ENCODE measurements around the gene MTPN. TPM values are rescaled to one million over a fixed set of nuclear protein-coding genes. Genes with fewer than 3 reads are reported as not detected.

The MTPN gene
- total and polyA plus RNA-seq, 10 of the 15 experiments (the other 5 are each of a cell fraction or from before 2014, with no cell fraction given): 38.7 to 146 (median 85.4) TPM

DNA sequence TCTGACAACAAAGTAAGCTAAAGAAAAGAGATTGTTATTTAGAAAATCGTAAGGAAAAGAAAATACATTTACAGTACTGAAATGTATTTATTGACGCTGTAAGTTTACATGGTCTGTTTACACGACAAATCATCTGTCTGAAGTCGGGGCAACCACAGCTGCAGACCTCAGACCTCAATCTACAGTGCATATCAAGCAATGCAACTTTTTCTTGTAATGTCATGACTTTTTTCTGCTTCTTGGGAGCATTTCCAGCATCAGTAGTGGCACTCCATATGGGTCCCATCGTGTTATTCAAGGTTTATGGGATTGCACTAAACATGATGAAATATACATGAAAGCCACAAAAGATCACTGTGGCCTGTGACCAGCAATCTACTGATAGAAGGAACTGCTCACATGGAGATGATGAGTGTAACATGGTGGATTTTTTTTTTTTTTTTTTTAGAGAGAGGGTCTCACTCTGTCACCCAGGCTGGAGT lies 77.1 kb downstream of the MTPN start (continued):
- TF ChIP-seq RCOR1 (conservative IDR thresholded peaks at IDR 0.05; ENCODE audit: low read depth, low read length) (no peak), HDAC2 (IDR thresholded peaks at IDR 0.05) (no peak), POLR2AphosphoS5 (IDR thresholded peaks at IDR 0.05; ENCODE audit: low read length) (no peak), KAT2A (conservative IDR thresholded peaks at IDR 0.05; ENCODE audit: control insufficient read depth, low read depth, low read length) (no peak)

DNA sequence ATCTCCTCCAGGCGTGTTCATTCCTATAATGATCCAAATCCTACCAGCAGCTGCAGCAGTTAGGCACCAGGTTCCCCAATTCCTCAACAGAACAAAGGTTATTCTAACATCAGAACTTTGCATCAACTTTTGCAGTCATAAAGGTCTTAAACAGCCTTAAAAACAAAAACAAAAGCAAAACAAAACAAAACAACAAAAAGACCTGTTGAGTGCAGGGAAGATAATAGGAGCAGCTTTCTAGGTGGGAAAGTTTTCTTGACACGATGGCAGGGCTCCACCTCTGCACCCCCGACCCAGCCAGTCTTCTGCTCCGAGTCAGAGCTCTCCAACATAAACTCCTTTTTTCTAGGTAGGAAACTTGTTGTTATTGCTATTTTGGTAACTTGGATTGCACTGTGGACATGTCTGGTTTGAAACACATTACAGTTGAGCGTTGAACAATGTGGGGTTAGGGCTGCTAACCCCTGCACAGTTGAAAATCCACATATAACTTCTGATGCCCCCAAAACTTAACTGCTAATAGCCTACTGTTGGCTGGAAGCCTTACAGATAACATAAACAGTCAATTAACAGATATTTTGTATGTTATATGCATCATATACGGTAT lies 77.6 kb downstream of the MTPN start:
- Histone ChIP-seq H3K27ac (ENCODE audit: control insufficient read depth, insufficient read depth) (no peak overlapping the region), H3K79me2 (ENCODE audit: control insufficient read depth, insufficient read depth, low read length) (no peaks in the 10 kb centered on the region), H4K20me1 (ENCODE audit: control insufficient read depth, insufficient read depth) (no peaks in the 10 kb centered on the region), H2AFZ (ENCODE audit: control insufficient read depth, low read depth, low read length) (no peak overlapping the region), H3K27me3 (replicated peaks in 1 of 2; ENCODE audit: control insufficient read depth in 2 of 2, insufficient read depth in 2 of 2, low read length in 1 of 2) (no peaks in the 10 kb centered on the region), H3K4me1 (ENCODE audit: control insufficient read depth, insufficient read depth, low read length) (no peaks in the 10 kb centered on the region), H3K36me3 (ENCODE audit: control insufficient read depth in 2 of 2, insufficient read depth in 2 of 2, low read length in 1 of 2) (no peaks in the 10 kb centered on the region), H3K4me3 (no peak overlapping the region), H3K9me3 (replicated peaks; ENCODE audit: control insufficient read depth, insufficient read depth, low read length) (no peaks in the 10 kb centered on the region), H3K4me2 (ENCODE audit: control insufficient read depth, insufficient read depth) (no peak overlapping the region), H3K9ac (ENCODE audit: control insufficient read depth, insufficient read depth, low read length) (no peak overlapping the region)
- intact Hi-C loops (cut with micrococcal nuclease; ENCODE audit: unreplicated experiment): no loop called here
- POLR2A ChIA-PET: no interaction called here
- no TSS peak for BruUV-seq (replicated peaks)
- RAD21 ChIA-PET (ENCODE audit: unreplicated experiment): interaction anchor here (1.1 kb wide), 1 partner anchor 13 kb away, joined by 3 read pairs; no protein-coding TSS in a partner anchor
- SMC1A ChIA-PET (ENCODE audit: uncharacterized antibody, unreplicated experiment): interaction anchor here (0.9 to 1.2 kb wide), 2 partner anchors 26 to 39 kb away, joined by 3 read pairs; no protein-coding TSS in a partner anchor
- CTCF ChIA-PET: interaction anchor here (1.0 kb wide), 1 partner anchor 106 kb away, joined by 3 read pairs; no protein-coding TSS in a partner anchor
- no peak for DNase-seq (ENCODE audit: low read depth, low spot score)
- 39% methylated on average over 6 of the region's 6 CpGs for WGBS (ENCODE audit: insufficient coverage, insufficient replicate concordance, low lambda C conversion rate, missing lambda C conversion rate)
- FAIRE-seq: no peak
- in situ Hi-C loops (cut with MboI): no loop called here
- ATAC-seq: no peak
- no peak for TF ChIP-seq CBX3 (IDR thresholded peaks at IDR 0.05; ENCODE audit: borderline replicate concordance, low read depth)
- no peak for TF ChIP-seq CBX5 (IDR thresholded peaks at IDR 0.05; ENCODE audit: low read depth)
- TF ChIP-seq HCFC1 (IDR thresholded peaks at IDR 0.05; ENCODE audit: low read length): no peak
- TF ChIP-seq, protein P1, sequence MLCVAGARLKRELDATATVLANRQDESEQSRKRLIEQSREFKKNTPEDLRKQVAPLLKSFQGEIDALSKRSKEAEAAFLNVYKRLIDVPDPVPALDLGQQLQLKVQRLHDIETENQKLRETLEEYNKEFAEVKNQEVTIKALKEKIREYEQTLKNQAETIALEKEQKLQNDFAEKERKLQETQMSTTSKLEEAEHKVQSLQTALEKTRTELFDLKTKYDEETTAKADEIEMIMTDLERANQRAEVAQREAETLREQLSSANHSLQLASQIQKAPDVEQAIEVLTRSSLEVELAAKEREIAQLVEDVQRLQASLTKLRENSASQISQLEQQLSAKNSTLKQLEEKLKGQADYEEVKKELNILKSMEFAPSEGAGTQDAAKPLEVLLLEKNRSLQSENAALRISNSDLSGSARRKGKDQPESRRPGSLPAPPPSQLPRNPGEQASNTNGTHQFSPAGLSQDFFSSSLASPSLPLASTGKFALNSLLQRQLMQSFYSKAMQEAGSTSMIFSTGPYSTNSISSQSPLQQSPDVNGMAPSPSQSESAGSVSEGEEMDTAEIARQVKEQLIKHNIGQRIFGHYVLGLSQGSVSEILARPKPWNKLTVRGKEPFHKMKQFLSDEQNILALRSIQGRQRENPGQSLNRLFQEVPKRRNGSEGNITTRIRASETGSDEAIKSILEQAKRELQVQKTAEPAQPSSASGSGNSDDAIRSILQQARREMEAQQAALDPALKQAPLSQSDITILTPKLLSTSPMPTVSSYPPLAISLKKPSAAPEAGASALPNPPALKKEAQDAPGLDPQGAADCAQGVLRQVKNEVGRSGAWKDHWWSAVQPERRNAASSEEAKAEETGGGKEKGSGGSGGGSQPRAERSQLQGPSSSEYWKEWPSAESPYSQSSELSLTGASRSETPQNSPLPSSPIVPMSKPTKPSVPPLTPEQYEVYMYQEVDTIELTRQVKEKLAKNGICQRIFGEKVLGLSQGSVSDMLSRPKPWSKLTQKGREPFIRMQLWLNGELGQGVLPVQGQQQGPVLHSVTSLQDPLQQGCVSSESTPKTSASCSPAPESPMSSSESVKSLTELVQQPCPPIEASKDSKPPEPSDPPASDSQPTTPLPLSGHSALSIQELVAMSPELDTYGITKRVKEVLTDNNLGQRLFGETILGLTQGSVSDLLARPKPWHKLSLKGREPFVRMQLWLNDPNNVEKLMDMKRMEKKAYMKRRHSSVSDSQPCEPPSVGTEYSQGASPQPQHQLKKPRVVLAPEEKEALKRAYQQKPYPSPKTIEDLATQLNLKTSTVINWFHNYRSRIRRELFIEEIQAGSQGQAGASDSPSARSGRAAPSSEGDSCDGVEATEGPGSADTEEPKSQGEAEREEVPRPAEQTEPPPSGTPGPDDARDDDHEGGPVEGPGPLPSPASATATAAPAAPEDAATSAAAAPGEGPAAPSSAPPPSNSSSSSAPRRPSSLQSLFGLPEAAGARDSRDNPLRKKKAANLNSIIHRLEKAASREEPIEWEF (IDR thresholded peaks at IDR 0.05; ENCODE audit: insufficient replicate concordance, low read depth, low read length): no peak
- no peak for TF ChIP-seq RAD21 (IDR thresholded peaks at IDR 0.05; ENCODE audit: insufficient read depth, low read depth, low read length)
- no peak for TF ChIP-seq MEF2A (IDR thresholded peaks at IDR 0.05; ENCODE audit: insufficient read depth, low read depth, low read length)
- TF ChIP-seq, protein P2, sequence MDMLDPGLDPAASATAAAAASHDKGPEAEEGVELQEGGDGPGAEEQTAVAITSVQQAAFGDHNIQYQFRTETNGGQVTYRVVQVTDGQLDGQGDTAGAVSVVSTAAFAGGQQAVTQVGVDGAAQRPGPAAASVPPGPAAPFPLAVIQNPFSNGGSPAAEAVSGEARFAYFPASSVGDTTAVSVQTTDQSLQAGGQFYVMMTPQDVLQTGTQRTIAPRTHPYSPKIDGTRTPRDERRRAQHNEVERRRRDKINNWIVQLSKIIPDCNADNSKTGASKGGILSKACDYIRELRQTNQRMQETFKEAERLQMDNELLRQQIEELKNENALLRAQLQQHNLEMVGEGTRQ (IDR thresholded peaks at IDR 0.05; ENCODE audit: borderline replicate concordance, low read depth, low read length): no peak
- TF ChIP-seq WRNIP1 (IDR thresholded peaks at IDR 0.05; ENCODE audit: borderline replicate concordance, low read depth, low read length): no peak
- TF ChIP-seq GATAD2B (conservative IDR thresholded peaks at IDR 0.05; ENCODE audit: low read depth): no peak
- TF ChIP-seq STAT1 (conservative IDR thresholded peaks at IDR 0.05): no peak
- no peak for TF ChIP-seq CREM (IDR thresholded peaks at IDR 0.05; ENCODE audit: low read depth)
- no peak for TF ChIP-seq JUNB (IDR thresholded peaks at IDR 0.05)
- TF ChIP-seq SMAD1 (IDR thresholded peaks at IDR 0.05; ENCODE audit: low read depth, partially characterized antibody): no peak

Measured in GM12878 (cell line).